ENCODE measurements around the gene E2F4. TPM values are rescaled to one million over a fixed set of nuclear protein-coding genes. Genes with fewer than 3 reads are reported as not detected.

E2F4 gene
- total and polyA plus RNA-seq, 2 donors, result 28.0 to 65.0 TPM

DNA sequence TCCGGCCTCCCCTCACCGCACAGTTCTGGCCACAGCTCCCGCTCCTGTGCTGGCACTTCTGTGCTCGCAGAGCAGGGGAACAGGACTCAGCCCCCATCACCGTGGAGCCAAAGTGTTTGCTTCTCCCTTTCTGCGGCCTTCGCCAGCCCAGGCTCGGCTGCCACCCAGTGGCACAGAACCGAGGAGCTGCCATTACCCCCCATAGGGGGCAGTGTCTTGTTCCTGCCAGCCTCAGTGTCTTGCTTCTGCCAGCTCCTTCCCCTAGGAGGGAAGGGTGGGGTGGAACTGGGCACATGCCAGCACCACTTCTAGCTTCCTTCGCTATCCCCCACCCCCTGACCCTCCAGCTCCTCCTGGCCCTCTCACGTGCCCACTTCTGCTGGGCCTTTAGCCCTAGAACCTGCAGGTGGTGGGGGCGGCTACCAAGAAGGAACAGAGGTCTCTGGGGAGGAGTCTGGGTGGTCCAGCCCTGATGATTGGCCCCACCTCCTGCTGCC, 6.3 kb downstream of the E2F4 start:
- H3K36me3 ChIP-seq (ENCODE audit: insufficient read depth), result peaks cover 12% of the 10 kb centered on the region
- peak overlapping the region; percentile 49 for H3K27ac ChIP-seq (ENCODE audit: low read depth)
- WGBS, result 54% methylated on average over 12 of the region's 12 CpGs
- no peak overlapping the region for H3K4me3 ChIP-seq (ENCODE audit: low read depth, low read length)
- no peak for DNase-seq (ENCODE audit: extremely low spot score)
- H3K4me1 ChIP-seq (ENCODE audit: insufficient read depth), result no peaks in the 10 kb centered on the region

DNA sequence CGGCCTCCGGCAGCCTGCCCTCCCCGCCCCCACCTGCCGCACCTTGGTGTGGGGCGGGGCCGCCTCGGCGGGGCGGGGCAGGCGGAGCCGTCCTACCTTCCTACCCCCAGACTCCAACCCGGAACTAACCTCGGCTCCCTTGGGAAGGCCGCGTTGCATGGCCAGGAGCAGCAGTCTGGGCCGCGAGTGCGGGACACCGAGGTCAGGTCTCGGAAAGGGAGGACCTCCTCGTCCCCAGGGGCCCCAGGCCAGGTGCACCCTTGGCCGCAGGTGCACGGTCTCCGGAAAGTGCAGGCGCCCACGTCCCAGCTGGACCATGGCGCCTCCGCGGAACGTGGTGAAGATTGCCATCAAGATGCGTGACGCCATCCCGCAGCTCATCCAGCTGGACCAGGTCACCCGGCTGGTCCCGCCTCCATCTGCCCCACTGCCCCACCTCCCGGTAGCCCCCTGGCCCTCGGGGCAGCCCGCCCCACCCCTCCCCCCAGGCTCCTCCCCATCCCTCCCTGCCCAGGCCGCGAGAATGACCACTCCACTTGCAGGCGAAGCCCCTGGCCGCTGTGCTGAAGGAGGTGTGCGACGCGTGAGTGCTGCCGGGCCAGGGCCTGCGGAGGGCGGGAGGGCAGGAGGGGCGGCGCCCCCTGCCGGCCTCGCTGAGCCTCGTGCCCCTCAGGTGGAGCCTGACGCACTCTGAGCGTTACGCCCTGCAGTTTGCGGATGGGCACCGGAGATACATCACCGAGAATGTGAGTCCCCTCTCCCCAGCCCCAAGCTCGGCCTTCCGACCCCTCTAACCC, 7.3 kb downstream of the E2F4 start, which contains the start of gene ELMO3:
TSS of gene ELMO3 (plus strand) at position 121 of the 797 bp plus-strand sequence. CDS start at position 317, 196 bp downstream.
- WGBS, result 39% methylated on average over 61 of the region's 61 CpGs
- DNase-seq (ENCODE audit: extremely low spot score), result no peak
- Histone ChIP-seq H3K36me3 (ENCODE audit: insufficient read depth) (peaks cover 11% of the 10 kb centered on the region), H3K4me3 (ENCODE audit: low read depth, low read length) (peak within 1 kb of the TSS; percentile 8), H3K27ac (ENCODE audit: low read depth) (peak within 1 kb of the TSS; percentile 49), H3K4me1 (ENCODE audit: insufficient read depth) (no peaks in the 10 kb centered on the region)

DNA sequence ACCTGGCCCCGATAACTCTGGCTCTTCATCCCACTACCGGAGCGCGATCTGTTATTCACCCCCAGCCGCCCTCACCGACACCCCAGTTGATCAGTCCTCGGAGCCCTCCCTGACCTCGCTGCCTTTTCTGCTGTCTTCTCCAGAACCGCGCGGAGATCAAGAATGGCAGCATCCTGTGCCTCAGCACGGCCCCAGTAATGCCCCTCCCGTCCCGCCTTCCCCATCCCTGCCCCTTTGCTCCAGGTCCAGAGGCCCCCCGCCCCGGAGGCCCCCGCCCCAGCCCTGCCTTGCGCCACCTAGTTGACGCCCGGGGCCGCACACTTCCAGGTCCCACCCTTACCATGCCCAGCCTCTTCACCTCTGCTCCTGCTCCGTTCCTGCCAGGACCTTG, 7.8 kb downstream of the E2F4 start:
- H3K27ac ChIP-seq (ENCODE audit: low read depth), result no peak overlapping the region
- WGBS, result 29% methylated on average over 22 of the region's 22 CpGs
- no peak for DNase-seq (ENCODE audit: extremely low spot score)
- H3K4me1 ChIP-seq (ENCODE audit: insufficient read depth), result no peaks in the 10 kb centered on the region
- H3K36me3 ChIP-seq (ENCODE audit: insufficient read depth), result peaks cover 9% of the 10 kb centered on the region
- no peak overlapping the region for H3K4me3 ChIP-seq (ENCODE audit: low read depth, low read length)

DNA sequence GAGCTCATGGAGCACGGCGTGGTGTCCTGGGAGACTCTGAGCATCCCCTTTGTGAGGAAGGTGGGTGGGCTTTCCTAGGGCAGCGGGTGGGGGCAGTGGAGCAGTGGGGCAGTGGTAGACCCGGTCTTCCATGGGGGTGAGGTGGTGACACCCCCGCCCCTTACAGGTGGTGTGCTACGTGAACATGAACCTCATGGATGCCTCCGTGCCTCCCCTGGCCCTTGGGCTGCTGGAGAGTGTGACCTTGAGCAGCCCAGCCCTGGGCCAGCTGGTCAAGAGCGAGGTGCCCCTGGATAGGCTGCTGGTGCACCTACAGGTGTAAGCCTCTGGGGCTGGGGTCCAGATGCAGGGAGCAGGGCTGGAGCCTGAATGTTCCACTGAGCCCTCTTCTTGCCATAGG, 8.5 kb downstream of the E2F4 start:
- H3K27ac ChIP-seq (ENCODE audit: low read depth), result no peak overlapping the region
- H3K36me3 ChIP-seq (ENCODE audit: insufficient read depth), result peaks cover 6% of the 10 kb centered on the region
- WGBS, result 92% methylated on average over 8 of the region's 8 CpGs
- H3K4me3 ChIP-seq (ENCODE audit: low read depth, low read length), result no peak overlapping the region
- H3K4me1 ChIP-seq (ENCODE audit: insufficient read depth), result no peaks in the 10 kb centered on the region
- DNase-seq (ENCODE audit: extremely low spot score), result no peak

DNA sequence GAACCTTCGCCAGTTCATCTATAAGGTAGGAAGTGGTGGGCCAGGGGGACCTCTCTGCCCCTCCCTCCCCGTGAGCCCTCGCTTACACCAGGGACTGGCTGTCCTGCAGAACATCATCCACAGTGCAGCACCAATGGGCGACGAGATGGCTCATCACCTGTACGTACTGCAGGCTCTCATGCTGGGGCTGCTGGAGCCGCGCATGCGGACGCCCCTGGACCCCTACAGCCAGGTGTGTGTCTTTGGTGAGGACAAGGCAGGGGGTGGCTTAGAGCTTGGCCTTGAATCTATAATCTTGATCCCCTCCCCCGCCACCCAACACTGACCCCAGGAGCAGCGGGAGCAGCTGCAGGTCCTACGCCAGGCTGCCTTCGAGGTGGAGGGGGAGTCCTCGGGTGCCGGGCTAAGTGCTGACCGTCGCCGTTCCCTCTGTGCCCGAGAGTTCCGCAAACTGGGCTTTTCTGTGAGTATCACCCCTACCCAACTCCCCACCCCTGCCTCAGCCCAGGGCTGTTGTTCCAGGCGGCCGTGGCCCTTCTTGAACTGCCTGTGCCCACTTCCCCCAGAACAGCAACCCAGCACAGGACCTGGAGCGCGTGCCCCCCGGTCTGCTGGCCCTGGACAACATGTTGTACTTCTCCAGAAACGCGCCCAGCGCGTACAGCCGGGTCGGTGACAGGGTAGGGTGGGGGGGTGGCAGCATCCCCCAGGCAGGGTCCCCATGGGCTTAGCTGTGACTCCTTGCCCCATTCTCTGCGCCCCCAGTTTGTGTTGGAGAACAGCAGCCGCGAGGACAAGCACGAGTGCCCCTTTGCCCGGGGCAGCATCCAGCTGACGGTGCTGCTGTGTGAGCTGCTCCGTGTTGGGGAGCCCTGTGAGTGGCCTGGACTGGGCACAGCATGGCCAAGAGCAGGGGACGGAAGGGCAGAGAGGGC, 9.7 kb downstream of the E2F4 start:
- Histone ChIP-seq H3K27ac (ENCODE audit: low read depth) (no peak overlapping the region), H3K36me3 (ENCODE audit: insufficient read depth) (peaks cover 5% of the 10 kb centered on the region), H3K4me1 (ENCODE audit: insufficient read depth) (no peaks in the 10 kb centered on the region), H3K4me3 (ENCODE audit: low read depth, low read length) (no peak overlapping the region)
- no peak for DNase-seq (ENCODE audit: extremely low spot score)
- WGBS, result 94% methylated on average over 40 of the region's 40 CpGs

DNA sequence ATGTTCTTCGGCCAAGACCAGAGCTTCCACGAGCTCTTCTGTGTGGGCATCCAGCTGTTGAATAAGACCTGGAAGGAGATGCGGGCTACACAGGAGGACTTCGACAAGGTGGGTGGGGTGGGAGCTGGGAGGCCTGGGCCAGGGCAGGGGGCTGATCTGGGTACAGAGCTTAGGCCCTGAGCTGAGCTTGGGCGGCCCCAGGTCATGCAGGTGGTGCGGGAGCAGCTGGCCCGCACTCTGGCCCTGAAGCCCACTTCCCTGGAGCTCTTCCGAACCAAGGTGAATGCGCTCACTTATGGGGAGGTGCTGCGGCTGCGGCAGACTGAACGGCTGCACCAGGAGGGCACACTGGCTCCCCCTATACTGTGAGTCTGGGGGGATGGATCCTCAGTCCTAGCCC, 10.5 kb downstream of the E2F4 start:
- Histone ChIP-seq H3K36me3 (ENCODE audit: insufficient read depth) (peaks cover 5% of the 10 kb centered on the region), H3K4me3 (ENCODE audit: low read depth, low read length) (no peak overlapping the region), H3K4me1 (ENCODE audit: insufficient read depth) (no peaks in the 10 kb centered on the region), H3K27ac (ENCODE audit: low read depth) (no peak overlapping the region)
- no peak for DNase-seq (ENCODE audit: extremely low spot score)
- 95% methylated on average over 12 of the region's 12 CpGs for WGBS

DNA sequence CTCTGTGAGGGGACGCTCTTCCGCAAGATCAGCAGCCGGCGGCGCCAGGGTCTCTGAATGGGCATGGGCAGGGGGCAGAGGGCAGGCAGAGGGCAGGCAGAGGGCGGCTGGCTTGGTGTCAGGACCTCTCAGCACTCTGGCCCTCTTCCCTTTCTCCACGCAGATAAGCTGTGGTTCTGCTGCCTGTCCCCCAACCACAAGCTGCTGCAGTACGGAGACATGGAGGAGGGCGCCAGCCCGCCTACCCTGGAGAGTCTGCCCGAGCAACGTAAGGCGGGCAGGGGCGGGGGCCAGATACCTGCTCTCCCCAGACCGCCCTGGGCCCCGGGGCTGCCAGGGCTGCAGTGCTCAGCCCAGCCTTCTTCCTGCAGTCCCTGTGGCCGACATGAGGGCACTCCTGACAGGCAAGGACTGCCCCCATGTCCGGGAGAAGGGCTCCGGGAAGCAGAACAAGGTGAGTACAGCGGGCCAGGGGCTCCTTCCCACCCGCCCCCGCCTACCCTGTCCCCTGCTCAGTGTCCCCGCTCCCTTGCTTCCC, 11.1 kb downstream of the E2F4 start:
- 88% methylated on average over 23 of the region's 23 CpGs for WGBS
- Histone ChIP-seq H3K4me1 (ENCODE audit: insufficient read depth) (no peaks in the 10 kb centered on the region), H3K27ac (ENCODE audit: low read depth) (no peak overlapping the region), H3K4me3 (ENCODE audit: low read depth, low read length) (no peak overlapping the region), H3K36me3 (ENCODE audit: insufficient read depth) (peaks cover 5% of the 10 kb centered on the region)
- DNase-seq (ENCODE audit: extremely low spot score), result no peak

DNA sequence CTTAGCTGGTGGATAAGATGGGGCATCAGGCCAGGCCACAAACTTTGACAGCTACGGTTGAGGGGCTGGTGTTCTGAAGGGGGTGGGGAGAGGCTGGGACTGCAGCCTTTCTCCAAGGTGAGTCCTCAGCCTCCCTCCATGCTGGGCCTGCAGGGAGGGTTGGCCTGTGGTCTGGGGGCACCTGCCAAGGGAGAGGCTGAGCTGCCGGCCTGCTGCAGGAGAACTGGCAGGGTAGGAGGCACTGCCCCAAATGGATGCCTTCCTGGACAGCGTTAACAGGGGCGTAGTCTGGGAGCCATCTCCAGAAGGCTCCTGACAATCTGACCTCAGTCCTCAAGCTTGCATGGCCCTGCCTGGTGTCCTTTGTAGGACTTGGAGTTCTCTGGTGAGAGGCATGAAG, 12.1 kb downstream of the E2F4 start:
- Histone ChIP-seq H3K4me3 (ENCODE audit: low read depth, low read length) (no peak overlapping the region), H3K27ac (ENCODE audit: low read depth) (no peak overlapping the region), H3K4me1 (ENCODE audit: insufficient read depth) (no peaks in the 10 kb centered on the region), H3K36me3 (ENCODE audit: insufficient read depth) (peaks cover 5% of the 10 kb centered on the region)
- DNase-seq (ENCODE audit: extremely low spot score), result no peak
- WGBS, result 82% methylated on average over 4 of the region's 4 CpGs

DNA sequence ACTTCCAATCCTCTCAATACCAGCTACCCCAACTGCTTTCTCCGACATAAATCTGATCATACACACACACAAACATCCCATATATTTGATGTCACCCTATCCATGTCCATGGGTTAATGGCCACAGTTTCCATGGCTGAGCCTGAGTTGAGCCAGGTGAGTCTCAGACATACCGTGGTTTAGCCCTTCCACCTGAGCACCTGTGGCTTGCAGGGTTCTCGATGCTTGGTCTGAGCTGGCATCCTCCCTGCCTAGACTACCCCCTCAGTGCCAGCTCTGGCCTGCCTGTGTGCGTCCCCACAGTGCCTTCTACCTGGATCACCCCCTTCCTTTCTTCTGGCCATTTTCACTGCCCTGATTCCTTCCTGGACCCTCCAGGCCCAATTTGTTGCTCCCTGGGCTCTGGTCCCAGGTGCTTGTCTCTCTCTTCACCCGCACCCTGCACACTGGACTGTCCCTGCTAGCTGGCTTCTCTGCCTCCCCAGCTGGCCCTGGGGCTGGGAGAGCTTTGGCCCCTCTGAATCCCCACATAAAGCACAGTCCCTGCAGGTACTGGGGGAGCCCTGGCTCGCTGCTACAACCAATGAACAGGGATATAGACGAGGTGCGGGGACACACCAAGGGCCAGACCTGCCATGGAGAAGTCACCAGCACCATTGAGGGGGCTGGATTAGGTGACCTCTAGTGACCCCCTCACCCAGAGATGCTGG, 14.3 kb downstream of the E2F4 start:
- H3K4me3 ChIP-seq (ENCODE audit: low read depth, low read length), result no peak overlapping the region
- peaks cover 5% of the 10 kb centered on the region for H3K36me3 ChIP-seq (ENCODE audit: insufficient read depth)
- H3K4me1 ChIP-seq (ENCODE audit: insufficient read depth), result no peaks in the 10 kb centered on the region
- no peak overlapping the region for H3K27ac ChIP-seq (ENCODE audit: low read depth)
- WGBS, result 92% methylated on average over 8 of the region's 8 CpGs
- no peak for DNase-seq (ENCODE audit: extremely low spot score)

DNA sequence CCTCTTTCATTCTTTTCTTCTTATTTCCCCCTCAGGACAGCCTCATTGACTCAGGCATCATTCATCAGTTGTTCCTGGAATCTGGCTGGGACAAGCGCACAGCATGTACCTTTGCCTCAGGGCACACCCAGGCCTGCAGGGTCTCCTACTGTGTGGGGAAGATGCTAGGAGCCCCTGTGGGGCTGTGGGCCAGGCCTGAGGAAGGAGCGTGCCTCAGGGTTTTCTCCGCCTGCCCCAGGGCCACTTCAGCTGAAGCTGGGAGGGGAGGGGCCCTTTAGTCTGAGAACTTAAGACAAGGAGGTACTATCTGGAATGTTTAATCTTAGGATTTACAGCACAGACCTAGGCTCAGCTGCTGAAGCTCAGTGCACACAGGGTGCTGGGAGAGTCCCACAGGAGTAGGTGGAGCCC, 14.9 kb downstream of the E2F4 start:
- H3K36me3 ChIP-seq (ENCODE audit: insufficient read depth), result peaks cover 5% of the 10 kb centered on the region
- no peak for DNase-seq (ENCODE audit: extremely low spot score)
- no peaks in the 10 kb centered on the region for H3K4me1 ChIP-seq (ENCODE audit: insufficient read depth)

DNA sequence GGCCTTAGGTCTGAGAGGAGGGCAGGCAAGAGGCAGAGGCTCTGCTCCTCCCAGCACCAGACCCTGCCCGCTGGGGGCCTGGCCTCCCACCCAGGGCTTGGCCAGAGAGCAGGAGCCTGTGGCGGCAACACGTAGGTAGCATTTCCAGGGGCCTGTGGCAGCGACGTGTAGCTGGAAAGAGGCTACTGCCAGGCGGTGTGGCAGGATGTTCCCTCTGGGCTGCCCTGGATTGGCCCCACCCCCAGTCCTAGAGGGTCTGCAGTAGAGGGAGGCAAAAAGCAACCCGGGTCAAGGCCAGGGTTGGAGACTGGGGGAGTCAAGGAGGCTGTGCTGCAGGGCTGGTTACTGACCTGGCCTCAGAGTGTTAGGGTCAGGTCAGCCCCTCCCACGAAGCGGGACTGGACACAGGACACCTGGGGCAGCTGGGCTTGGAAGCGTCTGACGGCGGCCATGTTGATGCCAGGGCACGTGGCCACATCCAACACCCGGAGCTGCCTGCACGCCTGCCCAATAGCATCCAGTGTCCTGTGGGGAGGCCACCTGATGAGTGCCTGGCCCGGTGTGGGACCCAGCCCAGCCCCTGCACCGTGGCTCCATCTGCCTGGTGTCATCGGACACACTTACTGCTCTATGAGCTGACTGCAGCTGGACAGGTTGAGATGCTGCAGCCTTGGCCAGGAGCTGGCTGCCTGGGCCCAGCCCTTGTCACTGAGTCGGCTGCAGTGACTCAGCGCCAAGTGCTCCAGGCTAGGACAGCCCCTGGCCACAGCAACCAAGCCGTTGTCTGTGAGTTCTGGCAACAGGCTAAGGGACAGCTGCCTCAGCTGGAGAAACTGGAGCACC, 15.5 kb downstream of the E2F4 start:
- no peak for DNase-seq (ENCODE audit: extremely low spot score)
- no peaks in the 10 kb centered on the region for H3K4me1 ChIP-seq (ENCODE audit: insufficient read depth)
- WGBS, result 74% methylated on average over 21 of the region's 21 CpGs
- no peak overlapping the region for H3K27ac ChIP-seq (ENCODE audit: low read depth)
- peaks cover 5% of the 10 kb centered on the region for H3K36me3 ChIP-seq (ENCODE audit: insufficient read depth)
- no peak overlapping the region for H3K4me3 ChIP-seq (ENCODE audit: low read depth, low read length)

More for the DNA sequence above, 14.9 kb downstream of the E2F4 start:
- Histone ChIP-seq H3K4me3 (ENCODE audit: low read depth, low read length) (no peak overlapping the region), H3K27ac (ENCODE audit: low read depth) (no peak overlapping the region)
- 92% methylated on average over 3 of the region's 3 CpGs for WGBS

DNA sequence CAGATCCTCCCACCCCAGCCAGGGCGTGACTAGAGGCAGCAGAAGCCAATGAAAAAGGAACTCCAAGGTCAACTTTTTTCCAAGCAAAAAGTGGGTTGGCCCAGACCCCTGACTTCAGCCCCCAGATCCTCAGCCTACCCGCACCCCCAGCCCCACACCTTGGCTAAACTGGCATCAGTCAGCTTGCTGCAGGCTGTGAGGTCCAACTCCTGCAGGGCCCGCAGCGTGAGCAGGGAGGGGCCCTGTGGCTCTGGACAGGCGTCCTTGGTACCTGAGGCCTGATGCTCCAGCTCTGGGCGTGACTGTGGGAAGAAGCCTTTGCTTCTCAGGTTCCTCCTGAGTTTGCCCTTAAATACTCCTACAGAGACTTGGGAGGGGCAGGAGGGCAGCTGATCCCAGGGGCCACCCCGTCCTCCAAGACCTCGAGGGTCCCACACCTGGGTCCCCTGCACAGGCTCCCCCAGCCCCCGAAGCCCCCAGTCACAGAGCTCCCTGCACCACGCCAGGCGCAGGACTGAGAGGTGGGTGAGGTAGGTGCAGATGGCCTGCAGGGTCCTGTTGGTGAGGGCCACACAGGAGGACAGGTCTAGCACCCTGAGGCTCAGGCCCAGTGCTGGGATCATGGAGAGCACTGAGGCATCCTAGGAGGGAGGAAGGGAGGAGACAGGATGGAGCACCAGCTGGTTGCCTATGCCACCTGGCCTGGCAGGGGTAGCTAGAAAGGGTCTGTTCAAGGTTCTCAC, 16.4 kb downstream of the E2F4 start:
- DNase-seq (ENCODE audit: extremely low spot score), result no peak
- H3K4me1 ChIP-seq (ENCODE audit: insufficient read depth), result no peaks in the 10 kb centered on the region
- no peak overlapping the region for H3K27ac ChIP-seq (ENCODE audit: low read depth)
- no peak overlapping the region for H3K4me3 ChIP-seq (ENCODE audit: low read depth, low read length)
- 93% methylated on average over 11 of the region's 11 CpGs for WGBS
- no peaks in the 10 kb centered on the region for H3K36me3 ChIP-seq (ENCODE audit: insufficient read depth)
